SK-N-SH treated with all-trans-retinoic acid at 6 μM for 48 hours (cell line): ENCODE measurements around the gene RFC5.

Source experiments
- ARNTL ChIP-seq: fragments of 450-650 bp; formaldehyde crosslinking; IDR thresholded peaks from 2 replicates; pipeline ENCODE4 v1.5.0; 2020; ENCODE audit warnings: low read depth, mild to moderate bottlenecking, moderate library complexity, borderline replicate concordance
- GLIS3 ChIP-seq: fragments of 250-450 bp; sonication (Bioruptor Pico); IDR thresholded peaks from 2 replicates; pipeline ENCODE4 v1.5.0; 2020; ENCODE audit warnings: mild to moderate bottlenecking, moderate library complexity
- ZC3H10 ChIP-seq: fragments of 250-450 bp; sonication (Bioruptor Pico); IDR thresholded peaks from 2 replicates; pipeline ENCODE4 v1.5.1; 2021; ENCODE audit warnings: mild to moderate bottlenecking, moderate library complexity
- TF ChIP-seq, protein P1 (sequence below): fragments of 250-450 bp; sonication (Bioruptor Pico); IDR thresholded peaks from 2 replicates; pipeline ENCODE4 v1.8.0; 2020; ENCODE audit warnings: mild to moderate bottlenecking, moderate library complexity, borderline replicate concordance
- TF ChIP-seq, protein P2 (sequence below): fragments of 250-450 bp; sonication (Bioruptor Pico); IDR thresholded peaks from 2 replicates; pipeline ENCODE4 v1.8.0; 2021; ENCODE audit warnings: low read depth, mild to moderate bottlenecking, moderate library complexity, borderline replicate concordance

DNA sequence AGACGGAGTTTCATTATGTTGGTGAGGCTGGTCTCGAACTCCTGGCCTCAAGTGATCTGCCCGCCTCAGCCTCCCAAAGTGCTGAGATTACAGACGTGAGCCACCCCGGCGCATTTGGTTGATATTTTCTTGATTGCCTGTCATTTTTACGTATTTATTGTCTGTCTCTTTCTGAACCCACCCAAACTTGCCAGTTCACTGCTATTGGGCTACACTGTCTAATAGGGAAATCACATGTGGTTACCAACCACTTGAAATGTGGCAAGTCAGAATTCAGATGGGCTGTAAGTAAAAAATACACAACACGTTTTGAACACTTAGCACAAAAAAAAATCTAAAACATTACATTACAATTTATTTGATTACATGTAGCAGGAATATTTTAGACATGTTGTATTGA is 42.4 kb downstream of the RFC5 start:
- TF ChIP-seq GLIS3 (CRISPR knock-in tag) (no peak), ARNTL (CRISPR knock-in tag) (no peak), ZC3H10 (CRISPR knock-in tag) (no peak)
- TF ChIP-seq, protein P1, sequence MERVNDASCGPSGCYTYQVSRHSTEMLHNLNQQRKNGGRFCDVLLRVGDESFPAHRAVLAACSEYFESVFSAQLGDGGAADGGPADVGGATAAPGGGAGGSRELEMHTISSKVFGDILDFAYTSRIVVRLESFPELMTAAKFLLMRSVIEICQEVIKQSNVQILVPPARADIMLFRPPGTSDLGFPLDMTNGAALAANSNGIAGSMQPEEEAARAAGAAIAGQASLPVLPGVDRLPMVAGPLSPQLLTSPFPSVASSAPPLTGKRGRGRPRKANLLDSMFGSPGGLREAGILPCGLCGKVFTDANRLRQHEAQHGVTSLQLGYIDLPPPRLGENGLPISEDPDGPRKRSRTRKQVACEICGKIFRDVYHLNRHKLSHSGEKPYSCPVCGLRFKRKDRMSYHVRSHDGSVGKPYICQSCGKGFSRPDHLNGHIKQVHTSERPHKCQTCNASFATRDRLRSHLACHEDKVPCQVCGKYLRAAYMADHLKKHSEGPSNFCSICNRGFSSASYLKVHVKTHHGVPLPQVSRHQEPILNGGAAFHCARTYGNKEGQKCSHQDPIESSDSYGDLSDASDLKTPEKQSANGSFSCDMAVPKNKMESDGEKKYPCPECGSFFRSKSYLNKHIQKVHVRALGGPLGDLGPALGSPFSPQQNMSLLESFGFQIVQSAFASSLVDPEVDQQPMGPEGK (CRISPR knock-in tag): no peak
- TF ChIP-seq, protein P2, sequence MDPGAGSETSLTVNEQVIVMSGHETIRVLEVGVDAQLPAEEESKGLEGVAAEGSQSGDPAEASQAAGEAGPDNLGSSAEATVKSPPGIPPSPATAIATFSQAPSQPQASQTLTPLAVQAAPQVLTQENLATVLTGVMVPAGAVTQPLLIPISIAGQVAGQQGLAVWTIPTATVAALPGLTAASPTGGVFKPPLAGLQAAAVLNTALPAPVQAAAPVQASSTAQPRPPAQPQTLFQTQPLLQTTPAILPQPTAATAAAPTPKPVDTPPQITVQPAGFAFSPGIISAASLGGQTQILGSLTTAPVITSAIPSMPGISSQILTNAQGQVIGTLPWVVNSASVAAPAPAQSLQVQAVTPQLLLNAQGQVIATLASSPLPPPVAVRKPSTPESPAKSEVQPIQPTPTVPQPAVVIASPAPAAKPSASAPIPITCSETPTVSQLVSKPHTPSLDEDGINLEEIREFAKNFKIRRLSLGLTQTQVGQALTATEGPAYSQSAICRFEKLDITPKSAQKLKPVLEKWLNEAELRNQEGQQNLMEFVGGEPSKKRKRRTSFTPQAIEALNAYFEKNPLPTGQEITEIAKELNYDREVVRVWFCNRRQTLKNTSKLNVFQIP (CRISPR knock-in tag): no peak
